ENCODE results near the gene CDC7. TPM values are rescaled to one million over a fixed set of nuclear protein-coding genes. Genes with fewer than 3 reads are reported as not detected.

CDC7 gene
- total RNA-seq, 1 experiment from 2014 or later: 15.6 TPM

GRCh38 chr1:91564888-91565701 is 64.4 kb downstream of the CDC7 start:
- H3K4me3 Mint-ChIP-seq (ENCODE audit: low read depth, unreplicated experiment): no peak overlapping the region
- intact Hi-C loops (cut with micrococcal nuclease; ENCODE audit: unreplicated experiment): no loop called here
- BruUV-seq (replicated peaks): no TSS peak
- H3K9me3 Mint-ChIP-seq (ENCODE audit: low read depth, unreplicated experiment): peaks cover 4% of the 10 kb centered on the region
- CTCF ChIA-PET: no interaction called here
- H3K27me3 Mint-ChIP-seq (ENCODE audit: unreplicated experiment): no peaks in the 10 kb centered on the region
- no peak for DNase-seq
- H3K27ac Mint-ChIP-seq (ENCODE audit: unreplicated experiment): no peak overlapping the region
- H3K36me3 Mint-ChIP-seq (ENCODE audit: insufficient read depth, unreplicated experiment): no peaks in the 10 kb centered on the region
- no peak for TF ChIP-seq CTCF (IDR thresholded peaks at IDR 0.05; ENCODE audit: unreplicated experiment)
- peaks cover 12% of the 10 kb centered on the region for H3K4me1 Mint-ChIP-seq (ENCODE audit: low read depth, unreplicated experiment)

- no peaks in the 10 kb centered on the region for H3K27me3 Mint-ChIP-seq (ENCODE audit: unreplicated experiment)
- intact Hi-C loops (cut with micrococcal nuclease; ENCODE audit: unreplicated experiment): no loop called here
- BruUV-seq (replicated peaks): no TSS peak
- H3K36me3 Mint-ChIP-seq (ENCODE audit: insufficient read depth, unreplicated experiment): no peaks in the 10 kb centered on the region
- H3K4me1 Mint-ChIP-seq (ENCODE audit: low read depth, unreplicated experiment): peaks cover 14% of the 10 kb centered on the region
- peaks cover 4% of the 10 kb centered on the region for H3K9me3 Mint-ChIP-seq (ENCODE audit: low read depth, unreplicated experiment)
- no peak for DNase-seq
- no peak overlapping the region for H3K27ac Mint-ChIP-seq (ENCODE audit: unreplicated experiment)
- TF ChIP-seq CTCF (IDR thresholded peaks at IDR 0.05; ENCODE audit: unreplicated experiment): no peak
- CTCF ChIA-PET: no interaction called here
- no peak overlapping the region for H3K4me3 Mint-ChIP-seq (ENCODE audit: low read depth, unreplicated experiment)
These were observed 66.9 kb downstream of the CDC7 start for GRCh38 chr1:91567583-91567982.

GRCh38 chr1:91568261-91568660 is 67.6 kb downstream of the CDC7 start:
- TF ChIP-seq CTCF (IDR thresholded peaks at IDR 0.05; ENCODE audit: unreplicated experiment): no peak
- intact Hi-C loops (cut with micrococcal nuclease; ENCODE audit: unreplicated experiment): no loop called here
- no peaks in the 10 kb centered on the region for H3K27me3 Mint-ChIP-seq (ENCODE audit: unreplicated experiment)
- CTCF ChIA-PET: no interaction called here
- H3K27ac Mint-ChIP-seq (ENCODE audit: unreplicated experiment): no peak overlapping the region
- peaks cover 14% of the 10 kb centered on the region for H3K4me1 Mint-ChIP-seq (ENCODE audit: low read depth, unreplicated experiment)
- H3K4me3 Mint-ChIP-seq (ENCODE audit: low read depth, unreplicated experiment): no peak overlapping the region
- BruUV-seq (replicated peaks): no TSS peak
- peaks cover 4% of the 10 kb centered on the region for H3K9me3 Mint-ChIP-seq (ENCODE audit: low read depth, unreplicated experiment)
- DNase-seq: no peak
- no peaks in the 10 kb centered on the region for H3K36me3 Mint-ChIP-seq (ENCODE audit: insufficient read depth, unreplicated experiment)

GRCh38 chr1:91569411-91570119 is 68.9 kb downstream of the CDC7 start:
- H3K27me3 Mint-ChIP-seq (ENCODE audit: unreplicated experiment): no peaks in the 10 kb centered on the region
- intact Hi-C loops (cut with micrococcal nuclease; ENCODE audit: unreplicated experiment): no loop called here
- CTCF ChIA-PET: interaction anchor here (0.5 to 0.6 kb wide), 2 partner anchors 73 to 1138 kb away, joined by 3 read pairs; no protein-coding TSS in a partner anchor

More at GRCh38 chr1:91569411-91570119, 68.9 kb downstream of the CDC7 start:
- H3K4me1 Mint-ChIP-seq (ENCODE audit: low read depth, unreplicated experiment): peaks cover 14% of the 10 kb centered on the region
- no peak overlapping the region for H3K4me3 Mint-ChIP-seq (ENCODE audit: low read depth, unreplicated experiment)
- peak overlapping the region; percentile 45 for H3K27ac Mint-ChIP-seq (ENCODE audit: unreplicated experiment)
- H3K36me3 Mint-ChIP-seq (ENCODE audit: insufficient read depth, unreplicated experiment): no peaks in the 10 kb centered on the region
- no peak for TF ChIP-seq CTCF (IDR thresholded peaks at IDR 0.05; ENCODE audit: unreplicated experiment)
- BruUV-seq (replicated peaks): no TSS peak
- peak; percentile 35 for DNase-seq
- no peaks in the 10 kb centered on the region for H3K9me3 Mint-ChIP-seq (ENCODE audit: low read depth, unreplicated experiment)
